GM19328 (cell line): ENCODE measurements around the gene CAMTA1.

Experiments
- ATAC-seq: cut with Tn5 transposase; IDR thresholded peaks from one replicate; pipeline ENCODE4 v1.9.1; 2021; ENCODE audit warnings: mild to moderate bottlenecking, moderate library complexity; ENCODE audit not compliant: unreplicated experiment

The CAMTA1 gene

DNA sequence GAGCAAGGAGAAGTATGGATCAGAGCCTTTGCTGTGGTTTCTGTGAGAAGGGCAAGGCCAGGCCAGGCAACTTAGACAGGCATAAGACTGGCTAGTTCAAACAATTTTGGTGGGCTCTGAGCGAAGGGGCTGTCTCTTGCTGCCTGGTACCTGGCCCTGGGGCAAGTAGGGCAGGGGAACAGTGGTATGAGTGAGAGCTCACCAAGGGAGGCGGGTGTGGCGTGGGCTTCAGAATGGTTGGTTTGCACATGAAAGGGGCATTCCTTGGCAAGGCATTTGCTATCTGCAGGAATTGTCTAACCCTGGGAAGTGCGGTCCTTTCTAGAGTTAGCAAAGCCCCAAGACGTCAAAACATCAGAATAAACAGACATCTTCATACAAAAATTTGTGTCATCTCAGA is 210.5 kb downstream of the CAMTA1 start:
- ATAC-seq = no peak

- ATAC-seq = no peak
Measured at GRCh38 chr1:6996371-6996770, 211.1 kb downstream of the CAMTA1 start.

GRCh38 chr1:6996866-6997265 is 211.6 kb downstream of the CAMTA1 start:
- no peak for ATAC-seq

DNA sequence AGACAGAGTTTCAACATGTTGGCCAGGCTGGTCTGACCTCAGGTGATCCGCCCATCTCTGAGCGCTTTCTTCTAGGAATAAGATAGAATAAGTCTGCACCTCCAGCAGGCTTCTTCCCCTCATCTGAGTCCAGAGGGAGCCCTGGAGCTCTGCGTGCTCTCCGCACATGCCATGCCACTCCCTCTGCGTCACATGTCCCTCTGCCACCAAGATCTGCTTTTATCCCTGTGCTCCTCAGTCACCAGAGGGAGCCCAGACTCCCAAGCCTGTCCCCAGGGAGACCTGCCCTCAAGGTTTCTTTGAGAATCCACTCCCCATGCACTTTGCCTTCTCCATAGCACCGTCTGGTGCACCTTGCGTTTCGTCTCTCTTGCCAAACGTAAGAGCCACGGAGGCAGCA is 213.0 kb downstream of the CAMTA1 start:
- ATAC-seq = no peak

DNA sequence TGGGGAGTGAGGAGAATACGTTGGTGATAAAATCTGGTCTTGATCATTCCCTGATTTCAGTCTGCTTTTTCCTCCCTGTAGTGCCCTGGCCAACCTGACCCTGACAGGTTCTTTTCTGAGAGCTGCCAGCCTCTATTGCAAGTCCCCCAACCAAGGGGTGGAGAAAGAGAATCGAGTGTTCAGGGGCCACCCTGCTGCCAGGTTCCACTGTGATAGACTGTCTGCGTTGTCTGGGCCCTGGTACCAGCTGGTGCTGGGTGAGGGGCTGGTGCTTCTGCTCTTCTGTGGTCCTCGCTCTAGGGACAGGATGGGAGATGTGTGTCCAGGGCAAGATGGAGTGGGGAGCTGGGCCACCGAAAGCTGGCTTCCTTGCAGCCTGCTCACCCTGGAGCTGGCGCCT is 214.6 kb downstream of the CAMTA1 start:
- ATAC-seq = no peak

- no peak for ATAC-seq
Measured at GRCh38 chr1:7000720-7001119, 215.5 kb downstream of the CAMTA1 start.

GRCh38 chr1:7002728-7003127 is 217.5 kb downstream of the CAMTA1 start:
- ATAC-seq = no peak

- no peak for ATAC-seq
Measured at GRCh38 chr1:7003676-7004075, 218.4 kb downstream of the CAMTA1 start.

- no peak for ATAC-seq
Measured at GRCh38 chr1:7004181-7004580, 218.9 kb downstream of the CAMTA1 start.

DNA sequence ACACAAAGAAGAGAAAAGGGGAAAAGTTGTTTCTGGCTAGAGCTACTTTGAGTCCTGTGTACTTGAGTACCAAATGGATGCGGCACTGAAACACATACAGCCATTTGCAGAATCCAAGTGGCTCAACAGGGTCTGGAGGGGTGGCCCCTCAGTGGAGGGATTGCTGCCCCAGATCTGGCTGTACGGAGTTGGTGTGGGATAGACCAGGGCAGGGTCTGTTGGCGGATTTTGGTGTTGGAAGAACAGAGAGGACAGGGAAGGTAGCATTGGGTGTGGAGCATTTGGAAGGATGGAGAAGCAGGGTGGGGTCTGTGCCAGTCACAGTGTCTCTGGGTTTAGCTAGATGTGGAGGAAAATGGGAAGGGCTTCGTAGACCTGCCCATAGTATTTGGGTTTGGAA is 220.5 kb downstream of the CAMTA1 start:
- no peak for ATAC-seq

DNA sequence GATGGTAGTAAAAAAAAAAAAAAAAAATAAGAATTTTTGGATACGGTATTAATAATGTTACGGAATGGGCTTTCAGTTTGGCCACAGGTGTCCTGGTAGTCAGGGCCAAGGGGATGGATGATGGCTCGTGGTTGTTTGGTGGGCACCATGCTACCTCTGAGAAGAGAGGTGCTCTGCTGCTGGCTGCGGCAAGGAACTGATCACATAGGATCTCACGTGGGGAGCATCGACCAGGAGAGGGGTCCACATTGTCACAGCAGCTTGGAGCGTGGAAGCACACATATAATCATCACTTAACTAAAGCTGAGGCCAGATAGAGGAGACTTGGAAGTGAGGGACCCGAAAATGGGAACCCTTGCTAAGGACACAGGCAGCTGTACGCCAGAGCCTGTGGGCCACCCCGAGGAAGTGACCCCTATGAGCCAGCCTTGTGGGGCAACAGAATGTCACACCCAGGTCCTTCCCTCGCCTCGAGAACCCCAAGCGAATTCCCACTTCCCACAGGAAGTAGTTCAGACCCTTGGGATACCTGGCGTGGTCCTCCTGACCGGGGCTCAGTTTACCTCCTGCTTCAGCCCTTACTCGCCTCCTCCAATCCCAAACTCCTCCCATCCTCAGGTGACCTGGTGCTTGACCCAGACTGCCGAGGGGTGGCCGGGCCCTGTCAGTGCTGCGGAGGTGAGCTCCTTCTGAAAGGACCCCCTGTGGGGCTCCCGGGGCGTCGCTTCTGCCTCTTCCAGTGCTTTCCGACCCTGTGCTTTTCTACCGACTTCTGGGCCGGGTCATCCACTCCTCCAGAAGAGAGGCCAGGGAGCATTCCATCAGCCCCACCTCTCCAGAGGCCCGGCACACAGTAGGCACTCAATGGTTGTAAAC is 222.0 kb downstream of the CAMTA1 start:
- no peak for ATAC-seq

DNA sequence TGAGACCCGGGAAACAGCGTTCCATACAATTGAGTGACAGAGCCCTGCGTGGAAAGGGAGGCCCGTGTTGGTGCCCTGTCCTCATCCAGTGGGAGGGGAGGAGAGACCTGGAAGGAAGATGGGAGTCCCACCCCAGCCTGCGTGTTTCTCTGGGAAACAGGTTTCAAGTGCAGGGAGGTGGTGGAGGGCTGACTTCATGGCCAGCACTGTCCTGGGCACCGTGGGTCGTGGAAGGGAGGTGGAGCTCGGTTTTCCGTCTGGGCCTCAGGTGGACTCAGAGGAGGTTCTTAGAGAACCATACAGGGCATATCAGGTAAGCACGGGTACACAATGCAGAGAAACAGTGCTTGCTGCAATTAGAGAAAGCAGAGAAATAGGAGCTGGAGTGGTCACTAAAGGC is 222.6 kb downstream of the CAMTA1 start:
- ATAC-seq = no peak

GRCh38 chr1:7008331-7008730 is 223.1 kb downstream of the CAMTA1 start:
- no peak for ATAC-seq

GRCh38 chr1:7008975-7009740 is 223.9 kb downstream of the CAMTA1 start:
- no peak for ATAC-seq

DNA sequence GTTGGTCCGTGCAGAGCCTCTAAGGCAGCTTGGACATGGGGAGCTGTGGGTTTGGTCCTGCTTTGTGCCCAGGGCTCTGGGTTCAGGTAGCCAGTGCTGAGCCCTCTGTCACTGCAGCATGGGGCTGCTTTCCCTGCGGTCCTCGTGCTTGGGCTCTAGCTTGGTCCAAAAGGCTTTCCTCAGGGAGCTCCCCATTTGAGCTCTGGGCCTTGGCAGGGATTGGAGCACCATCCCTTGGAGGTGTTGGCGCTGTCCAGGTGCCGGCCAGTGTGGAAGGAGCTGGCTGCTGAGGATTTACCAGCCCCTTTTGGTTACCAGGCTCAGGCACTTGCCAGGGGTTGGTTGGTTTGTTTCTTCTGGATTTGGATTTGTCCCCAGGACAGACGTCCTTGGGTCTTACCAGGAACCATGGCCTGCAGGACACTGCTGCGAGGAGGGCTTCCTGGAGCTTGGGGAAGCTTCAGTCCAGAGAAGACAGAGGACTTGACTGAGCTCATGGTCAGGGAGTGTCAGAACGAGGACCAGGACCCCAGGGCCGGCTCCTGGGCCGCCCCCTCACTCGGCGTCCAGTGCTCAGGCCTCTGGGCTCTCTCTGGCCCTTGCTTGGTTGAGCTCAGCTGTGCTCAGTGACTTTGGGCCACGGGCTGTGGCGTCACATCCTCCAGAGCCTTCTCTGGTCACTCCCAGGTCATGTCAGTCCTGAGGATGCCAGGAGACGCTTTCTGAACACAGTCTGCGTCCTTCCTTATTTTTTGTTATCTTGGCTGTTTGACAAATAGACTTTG is 224.7 kb downstream of the CAMTA1 start:
- no peak for ATAC-seq

- no peak for ATAC-seq
Measured at GRCh38 chr1:7010534-7011200, 225.4 kb downstream of the CAMTA1 start.

- no peak for ATAC-seq
Measured at GRCh38 chr1:7011826-7012225, 226.6 kb downstream of the CAMTA1 start.

DNA sequence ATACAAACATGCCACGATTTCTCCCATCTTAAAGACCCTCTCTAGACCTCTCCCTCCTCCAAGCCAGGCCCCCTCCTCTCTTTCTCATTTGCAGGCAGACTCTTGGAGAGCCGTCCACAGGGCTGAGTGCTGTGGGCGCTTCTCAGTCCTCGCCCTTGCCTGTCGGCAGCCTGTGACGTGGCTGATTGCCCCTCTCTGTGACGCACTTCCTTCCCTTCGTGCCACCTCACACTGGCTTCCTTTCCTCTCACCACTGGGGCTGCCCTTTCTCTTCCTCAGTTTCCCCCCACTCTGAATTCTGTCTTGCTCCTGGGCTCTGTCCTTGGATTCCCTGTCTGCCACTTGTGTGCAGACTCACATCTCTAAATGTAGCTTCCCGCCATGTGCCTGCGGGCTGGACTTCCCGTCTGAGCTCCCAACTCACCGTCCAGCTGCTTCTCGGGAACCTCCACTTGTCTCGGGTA is 227.2 kb downstream of the CAMTA1 start:
- ATAC-seq = no peak

GRCh38 chr1:7013833-7014639 is 228.8 kb downstream of the CAMTA1 start:
- ATAC-seq = no peak

DNA sequence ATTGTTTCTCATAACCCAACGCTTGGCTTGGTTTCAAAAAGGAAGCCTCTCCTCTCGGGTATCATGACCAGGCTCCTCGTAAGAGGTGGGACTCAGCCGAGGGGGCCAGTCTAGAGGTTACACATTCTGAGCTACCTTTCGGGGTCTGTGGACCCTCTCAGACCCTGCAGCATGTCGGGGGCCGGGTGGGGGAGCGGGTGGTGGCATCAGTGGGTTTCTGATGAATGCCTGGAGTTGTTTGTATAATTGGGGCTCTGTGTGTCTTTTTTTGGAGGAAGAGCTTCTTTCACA is 229.3 kb downstream of the CAMTA1 start:
- ATAC-seq = no peak
